Lung (tissue), 12 donors: ENCODE measurements around the gene PORCN. TPM values are rescaled to one million over a fixed set of nuclear protein-coding genes. Genes with fewer than 3 reads are reported as not detected.
A peak's percentile ranks its signal among the peaks of the same experiment; 100 is the strongest.

Source experiments
- ATAC-seq: fragments of 200-7000 bp; cut with Tn5 transposase; one replicate; pipeline ENCODE4 v1.9.1; 2020; ENCODE audit warnings: moderate number of reproducible peaks; ENCODE audit not compliant: insufficient read depth, low FRiP score
- DNase-seq, 3 donors: peaks; one replicate each; pipeline ENCODE4 v3.0.0-alpha.2; 2013 to 2017
- H3K27ac ChIP-seq, 2 donors: one replicate each; pipeline ENCODE4 v1.5.1; 2013; ENCODE audit warnings: mild to moderate bottlenecking in 2 of 2, moderate library complexity in 2 of 2, control low read depth in 1 of 2, inconsistent platforms in 1 of 2, low read depth in 1 of 2, low read length in 1 of 2
- H3K27me3 ChIP-seq, 3 donors: one replicate each; pipeline ENCODE4 v1.5.1; 2013; ENCODE audit warnings: low read length in 2 of 3; ENCODE audit not compliant: control insufficient read depth in 3 of 3, insufficient read depth in 3 of 3
- H3K36me3 ChIP-seq, 4 donors: one replicate each; pipeline ENCODE4 v1.5.1; 2013; ENCODE audit warnings: low read length in 4 of 4, mild to moderate bottlenecking in 1 of 4, moderate library complexity in 1 of 4; ENCODE audit not compliant: control insufficient read depth in 4 of 4, insufficient read depth in 4 of 4
- H3K4me1 ChIP-seq, 5 donors: one replicate each; pipeline ENCODE4 v1.5.1; 2013; ENCODE audit warnings: low read length in 5 of 5, mild to moderate bottlenecking in 2 of 5, moderate library complexity in 1 of 5; ENCODE audit not compliant: control insufficient read depth in 5 of 5, insufficient read depth in 5 of 5
- H3K4me3 ChIP-seq: one replicate; pipeline ENCODE4 v1.5.1; 2013; ENCODE audit warnings: mild to moderate bottlenecking, control low read depth, moderate library complexity
- H3K9ac ChIP-seq, 2 donors: one replicate each; pipeline ENCODE4 v1.5.1; 2013; ENCODE audit warnings: low read length in 2 of 2, control low read depth in 1 of 2; ENCODE audit not compliant: insufficient read depth in 1 of 2
- H3K9me3 ChIP-seq, 4 donors: one replicate each; pipeline ENCODE4 v1.5.1; 2013; ENCODE audit warnings: low read length in 3 of 4, mild to moderate bottlenecking in 1 of 4, moderate library complexity in 1 of 4; ENCODE audit not compliant: control insufficient read depth in 4 of 4, insufficient read depth in 3 of 4
- CTCF ChIP-seq: IDR thresholded peaks from 2 replicates; pipeline ENCODE4 v1.5.1; 2012; ENCODE audit warnings: mild to moderate bottlenecking; ENCODE audit errors: control extremely low read depth, extremely low read depth
- WGBS, 2 donors: extraction: QIAGEN DNeasy Blood & Tissue Kit; methylation state at CpG; one replicate each; pipeline ENCODE4 v1.1.7; 2013; 5-methylcytosine and 5-hydroxymethylcytosine counted together
- polyA plus RNA-seq, 2 donors: library from polyadenylated mRNA; stranded (reverse); fragments of 200-250 nt; gene quantifications; one replicate each; pipeline ENCODE4 v1.2.1, GENCODE V29; 2013
- total RNA-seq, 2 donors: library from RNA; depleted of rRNA in 1 of 2; stranded (reverse); fragments of >200 nt in 1 of 2; gene quantifications; one replicate each; pipeline ENCODE4 v1.2.1, GENCODE V29; 2014 to 2021
- donor health status: control.
- donor health status: control.
- donor health status: Bipolar disorder and iron deficiency.
- donor health status: healthy.
- donor health status: DM: yes; HTN: yes; CAD: no.

Gene PORCN
- total and polyA plus RNA-seq, 4 donors: 3.3 to 12.8 (median 11.8) TPM

GRCh38 chrX:48559636-48560035 lies 50.8 kb downstream of the PORCN start:
- Histone ChIP-seq H3K9ac (no peak overlapping the region), H3K4me3 (no peak overlapping the region), H3K36me3 (peaks cover 5 to 24% (median 8%) of the 10 kb centered on the region in 4 donors), H3K4me1 (no peaks in the 10 kb centered on the region), H3K27me3 (no peaks in the 10 kb centered on the region), H3K9me3 (peaks cover 0 to 6% (median 0%) of the 10 kb centered on the region in 4 donors), H3K27ac (no peak overlapping the region)
- DNase-seq: no peak
- no peak for ATAC-seq
- 95 to 99% methylated on average over 20 to 24 of the region's 24 CpGs for WGBS, 2 donors
- no peak for TF ChIP-seq CTCF

GRCh38 chrX:48560056-48560455 lies 51.3 kb downstream of the PORCN start:
- Histone ChIP-seq H3K27me3 (no peaks in the 10 kb centered on the region), H3K9me3 (peaks cover 0 to 8% (median 0%) of the 10 kb centered on the region in 4 donors), H3K9ac (no peak overlapping the region), H3K27ac (no peak overlapping the region), H3K36me3 (peaks cover 3 to 24% (median 8%) of the 10 kb centered on the region in 4 donors), H3K4me3 (no peak overlapping the region), H3K4me1 (no peaks in the 10 kb centered on the region)
- no peak for DNase-seq
- no peak for ATAC-seq
- 92 to 97% methylated on average over 12 to 14 of the region's 14 CpGs for WGBS, 2 donors
- no peak for TF ChIP-seq CTCF

- Histone ChIP-seq H3K4me3 (no peak overlapping the region), H3K4me1 (no peaks in the 10 kb centered on the region), H3K9me3 (peaks cover 0 to 8% (median 0%) of the 10 kb centered on the region in 4 donors), H3K36me3 (peaks cover 2 to 24% (median 8%) of the 10 kb centered on the region in 4 donors), H3K9ac (no peak overlapping the region), H3K27me3 (no peaks in the 10 kb centered on the region), H3K27ac (no peak overlapping the region)
- ATAC-seq (no peak), DNase-seq (no peak)
- WGBS, 2 donors: 92 to 99% methylated on average over 9 to 12 of the region's 12 CpGs
- TF ChIP-seq CTCF: no peak
Observed at GRCh38 chrX:48560681-48561080, 51.9 kb downstream of the PORCN start.

- DNase-seq: no peak
- H3K4me1 ChIP-seq: peaks cover 0 to 1% (median 0%) of the 10 kb centered on the region in 5 donors
- H3K9ac ChIP-seq: no peak overlapping the region
- H3K36me3 ChIP-seq: peaks cover 0 to under 1% (median 0%) of the 10 kb centered on the region in 4 donors
- no peak overlapping the region for H3K4me3 ChIP-seq
- H3K27me3 ChIP-seq: no peaks in the 10 kb centered on the region
- no peak for TF ChIP-seq CTCF
- H3K27ac ChIP-seq: peak overlapping the region in 1 of 2 donors; percentile 45
- 18 to 60% methylated on average over 1 of the region's 1 CpG for WGBS, 2 donors
- peaks cover 0 to 6% (median 0%) of the 10 kb centered on the region in 4 donors for H3K9me3 ChIP-seq
- no peak for ATAC-seq
Observed at GRCh38 chrX:48569958-48570357, 61.2 kb downstream of the PORCN start.
